Measurements from ENCODE around the gene CA10. TPM values are rescaled to one million over a fixed set of nuclear protein-coding genes. Genes with fewer than 3 reads are reported as not detected.

CA10 gene
- polyA plus RNA-seq, 1 donor from 2014 or later = 6.2 TPM

- H3K27me3 ChIP-seq (ENCODE audit: insufficient read depth, low read depth, low read length) = no peaks in the 10 kb centered on the region
- H3K9ac ChIP-seq (ENCODE audit: low read length) = no peak overlapping the region
- no peak overlapping the region for H3K4me2 ChIP-seq (ENCODE audit: low read length)
- H3F3A ChIP-seq (ENCODE audit: insufficient read depth, low read length, poor library complexity, severe bottlenecking) = no peaks in the 10 kb centered on the region
- no peaks in the 10 kb centered on the region for H3K9me2 ChIP-seq (ENCODE audit: insufficient read depth, low read length)
- no peaks in the 10 kb centered on the region for H4K20me1 ChIP-seq (ENCODE audit: insufficient read depth)
- H3K79me2 ChIP-seq (replicated peaks; ENCODE audit: insufficient read depth, low read length) = no peaks in the 10 kb centered on the region
- no peak overlapping the region for H3K27ac ChIP-seq (ENCODE audit: low read length)
- no peaks in the 10 kb centered on the region for H3K36me3 ChIP-seq (ENCODE audit: insufficient read depth, low read length)
- no peak overlapping the region for H3K4me3 ChIP-seq (ENCODE audit: low read length)
- no peaks in the 10 kb centered on the region for H3K9me3 ChIP-seq (ENCODE audit: low read length)
- TF ChIP-seq EZH2 (IDR thresholded peaks at IDR 0.05; ENCODE audit: borderline replicate concordance, insufficient read depth, low read length, poor library complexity, severe bottlenecking) (no peak), CTCF (IDR thresholded peaks at IDR 0.05; ENCODE audit: poor library complexity, severe bottlenecking) (peak; percentile 91), SMC3 (conservative IDR thresholded peaks at IDR 0.05; ENCODE audit: poor library complexity) (peak; percentile 90), TAF1 (IDR thresholded peaks at IDR 0.05; ENCODE audit: low read depth) (no peak), REST (IDR thresholded peaks at IDR 0.05; ENCODE audit: borderline replicate concordance) (no peak), EP300 (conservative IDR thresholded peaks at IDR 0.05; ENCODE audit: poor library complexity, severe bottlenecking) (no peak), RAD21 (conservative IDR thresholded peaks at IDR 0.05) (peak; percentile 93), POLR2AphosphoS5 (IDR thresholded peaks at IDR 0.05) (no peak), MXI1 (conservative IDR thresholded peaks at IDR 0.05; ENCODE audit: poor library complexity, severe bottlenecking) (no peak)
- no peak overlapping the region for H2AFZ ChIP-seq (ENCODE audit: low read depth, low read length)
Measured at GRCh38 chr17:51764387-51764971, 394.0 kb downstream of the CA10 start.

- no peaks in the 10 kb centered on the region for H3K36me3 ChIP-seq (ENCODE audit: insufficient read depth, low read length)
- no peaks in the 10 kb centered on the region for H3K79me2 ChIP-seq (replicated peaks; ENCODE audit: insufficient read depth, low read length)
- no peaks in the 10 kb centered on the region for H4K20me1 ChIP-seq (ENCODE audit: insufficient read depth)
- H3K9me2 ChIP-seq (ENCODE audit: insufficient read depth, low read length) = no peaks in the 10 kb centered on the region
- no peaks in the 10 kb centered on the region for H3K9me3 ChIP-seq (ENCODE audit: low read length)
- TF ChIP-seq MXI1 (conservative IDR thresholded peaks at IDR 0.05; ENCODE audit: poor library complexity, severe bottlenecking) (no peak), SMC3 (conservative IDR thresholded peaks at IDR 0.05; ENCODE audit: poor library complexity) (no peak), POLR2AphosphoS5 (IDR thresholded peaks at IDR 0.05) (no peak), RAD21 (conservative IDR thresholded peaks at IDR 0.05) (no peak), TAF1 (IDR thresholded peaks at IDR 0.05; ENCODE audit: low read depth) (no peak), CTCF (IDR thresholded peaks at IDR 0.05; ENCODE audit: poor library complexity, severe bottlenecking) (no peak), EZH2 (IDR thresholded peaks at IDR 0.05; ENCODE audit: borderline replicate concordance, insufficient read depth, low read length, poor library complexity, severe bottlenecking) (no peak), REST (IDR thresholded peaks at IDR 0.05; ENCODE audit: borderline replicate concordance) (no peak), EP300 (conservative IDR thresholded peaks at IDR 0.05; ENCODE audit: poor library complexity, severe bottlenecking) (no peak)
- H3K27me3 ChIP-seq (ENCODE audit: insufficient read depth, low read depth, low read length) = no peaks in the 10 kb centered on the region
- no peaks in the 10 kb centered on the region for H3F3A ChIP-seq (ENCODE audit: insufficient read depth, low read length, poor library complexity, severe bottlenecking)
- H3K27ac ChIP-seq (ENCODE audit: low read length) = no peak overlapping the region
- H3K4me2 ChIP-seq (ENCODE audit: low read length) = no peak overlapping the region
- H3K9ac ChIP-seq (ENCODE audit: low read length) = no peak overlapping the region
- no peak overlapping the region for H3K4me3 ChIP-seq (ENCODE audit: low read length)
- H2AFZ ChIP-seq (ENCODE audit: low read depth, low read length) = no peak overlapping the region
Measured at GRCh38 chr17:51763058-51763457, 395.5 kb downstream of the CA10 start.
